Activated CD8-positive, alpha-beta memory T cell treated with anti-CD3 and anti-CD28 coated beads for 24 hours (primary cell): ENCODE data around the gene HPCAL4.

Source experiments
- DNase-seq: peaks from one replicate; pipeline ENCODE4 v3.0.0-alpha.2; 2020

Gene HPCAL4

GRCh38 chr1:39675220-39675619, 16.0 kb downstream of the HPCAL4 start:
- no peak for DNase-seq

DNA sequence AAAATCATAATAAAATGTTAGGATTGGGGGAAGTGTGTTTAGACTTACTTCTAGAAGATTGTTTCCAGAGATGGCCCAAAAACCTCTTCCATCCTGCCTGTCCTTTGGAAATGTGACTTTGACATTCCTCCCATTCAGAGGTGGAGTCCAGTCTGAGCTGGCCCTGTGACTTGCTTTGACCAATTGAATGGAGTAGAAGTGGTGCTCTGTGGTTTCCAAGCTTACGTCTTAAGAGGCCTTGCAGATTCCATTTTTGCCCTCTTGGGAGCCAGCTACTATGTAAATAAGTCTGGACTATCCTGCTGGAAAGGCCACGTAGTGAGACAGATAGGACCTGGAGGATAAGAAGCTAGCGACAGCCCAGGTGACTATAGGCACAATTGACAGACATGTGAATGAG, 18.0 kb downstream of the HPCAL4 start:
- DNase-seq, result no peak

- peak; percentile 75 for DNase-seq
Measured at GRCh38 chr1:39672551-39672947, 18.7 kb downstream of the HPCAL4 start.

GRCh38 chr1:39671793-39672550, 19.3 kb downstream of the HPCAL4 start, which contains the start of gene NT5C1A:
NT5C1A (minus strand) TSS chr1:39672107; CDS start chr1:39672038, 69 bp downstream.
- peak; percentile 72 for DNase-seq

- DNase-seq, result no peak
Measured at GRCh38 chr1:39671433-39671792, 19.8 kb downstream of the HPCAL4 start.

- DNase-seq, result no peak
Measured at GRCh38 chr1:39670689-39671088, 20.5 kb downstream of the HPCAL4 start.

DNA sequence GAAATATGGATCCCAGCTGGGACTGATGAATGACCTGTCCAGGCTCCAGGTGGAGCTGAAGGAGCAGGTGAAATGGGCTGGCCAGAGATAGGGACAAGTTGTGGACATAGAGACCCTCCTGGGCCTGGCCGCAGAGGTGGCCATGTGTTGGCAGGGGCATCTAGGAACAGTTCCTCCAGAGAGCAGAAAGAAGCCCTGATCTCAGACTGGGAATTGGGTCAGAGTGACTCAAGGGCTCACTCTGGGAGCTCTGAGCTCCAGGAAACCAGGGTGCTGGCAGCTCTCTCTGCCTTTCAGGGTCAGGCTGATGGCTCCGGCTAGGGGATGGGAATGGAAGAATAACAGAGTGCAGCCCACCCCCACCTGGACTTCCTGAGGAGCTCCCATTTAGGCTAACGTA, 22.3 kb downstream of the HPCAL4 start:
- no peak for DNase-seq

DNA sequence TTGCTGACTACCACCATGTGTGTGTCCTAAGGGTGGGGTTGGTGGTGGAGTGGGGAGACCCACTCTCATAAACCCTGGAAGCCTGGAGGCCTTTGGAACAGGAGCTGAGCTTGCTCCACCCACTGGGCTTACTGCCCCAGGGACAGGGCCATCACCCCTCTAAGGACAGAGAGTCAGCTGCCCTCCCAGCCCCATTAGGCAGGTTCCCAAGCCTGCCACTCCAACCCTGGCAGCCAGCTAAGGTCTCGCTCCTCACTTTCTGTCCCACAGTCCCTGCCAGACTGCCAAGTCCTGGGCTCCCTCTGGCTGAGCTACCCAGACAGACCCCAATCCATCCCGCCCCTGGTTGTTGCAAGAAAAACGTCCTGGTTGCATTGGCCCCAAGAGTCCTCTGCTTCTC, 23.1 kb downstream of the HPCAL4 start:
- no peak for DNase-seq

GRCh38 chr1:39666772-39667171, 24.5 kb downstream of the HPCAL4 start:
- DNase-seq, result no peak

GRCh38 chr1:39663559-39663958, 27.7 kb downstream of the HPCAL4 start:
- no peak for DNase-seq

- DNase-seq, result no peak
Measured at GRCh38 chr1:39662861-39663260, 28.4 kb downstream of the HPCAL4 start.

GRCh38 chr1:39659538-39659937, 31.7 kb downstream of the HPCAL4 start:
- DNase-seq, result no peak

- no peak for DNase-seq
Measured at GRCh38 chr1:39659110-39659509, 32.1 kb downstream of the HPCAL4 start.

GRCh38 chr1:39657923-39658485, 33.2 kb downstream of the HPCAL4 start:
- DNase-seq, result peak; percentile 83

- no peak for DNase-seq
Measured at GRCh38 chr1:39657402-39657801, 33.8 kb downstream of the HPCAL4 start.

GRCh38 chr1:39656391-39656790, 34.8 kb downstream of the HPCAL4 start:
- DNase-seq, result no peak

- DNase-seq, result no peak
Measured at GRCh38 chr1:39655578-39656268, 35.5 kb downstream of the HPCAL4 start.

DNA sequence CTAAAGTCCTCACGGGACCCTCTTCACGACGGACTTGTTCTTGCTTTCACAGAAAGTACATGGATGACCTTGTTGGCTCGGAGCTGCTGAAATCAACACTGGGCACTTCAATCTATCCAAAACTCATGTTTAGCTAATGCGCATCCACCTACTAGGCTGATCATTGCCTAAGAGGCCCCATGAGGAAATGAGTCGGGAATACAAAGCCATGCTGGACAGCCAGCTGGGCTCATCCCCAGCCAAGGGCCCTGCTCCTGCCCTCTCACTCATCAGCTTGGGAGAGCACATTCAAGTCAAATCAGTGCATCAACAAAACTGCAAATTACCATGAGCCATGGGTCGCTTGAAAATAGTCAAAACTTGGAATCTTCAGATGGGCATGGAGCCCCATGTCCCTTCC, 36.9 kb downstream of the HPCAL4 start:
- no peak for DNase-seq

- DNase-seq, result peak; percentile 85
Measured at GRCh38 chr1:39653546-39654031, 37.6 kb downstream of the HPCAL4 start.

GRCh38 chr1:39652554-39652953, 38.7 kb downstream of the HPCAL4 start:
- DNase-seq, result no peak

GRCh38 chr1:39652105-39652504, 39.1 kb downstream of the HPCAL4 start:
- DNase-seq, result no peak

- DNase-seq, result no peak
Measured at GRCh38 chr1:39650431-39650830, 40.8 kb downstream of the HPCAL4 start.

- no peak for DNase-seq
Measured at GRCh38 chr1:39649636-39650185, 41.5 kb downstream of the HPCAL4 start.

- DNase-seq, result no peak
Measured at GRCh38 chr1:39648496-39648895, 42.7 kb downstream of the HPCAL4 start.
